WTC11 (cell line): ENCODE data around the gene OR2F1. TPM values are rescaled to one million over a fixed set of nuclear protein-coding genes. Genes with fewer than 3 reads are reported as not detected.

Source experiments
- ATAC-seq: fragments of 200-7000 bp; cut with Tn5 transposase; 2 replicates; pipeline ENCODE4 v1.10.0; 2021; ENCODE audit warnings: mild to moderate bottlenecking, moderate library complexity
- CTCF ChIA-PET: fragments of 300-600 bp; sonication (Branson Sonifier 250); formaldehyde crosslinking; loops from one replicate; lab custom pipeline; 2021; ENCODE audit warnings: antibody characterized with exemption; lab: Charles Lee
- POLR2A ChIA-PET: fragments of 350-600 bp; sonication (Branson Sonifier 250); formaldehyde crosslinking; loops from one replicate; lab custom pipeline; 2021; ENCODE audit warnings: antibody characterized with exemption; lab: Charles Lee
- DNase-seq: peaks from one replicate; pipeline ENCODE4 v3.0.0; 2021; ENCODE audit warnings: low spot score
- H3K27ac Mint-ChIP-seq: 2 replicates; pipeline ENCODE4 v1.8.0; 2021; ENCODE audit warnings: mixed read lengths
- H3K27me3 Mint-ChIP-seq: 2 replicates; pipeline ENCODE4 v1.8.0; 2021; ENCODE audit warnings: low read depth, mild to moderate bottlenecking, moderate library complexity, mixed read lengths
- H3K36me3 Mint-ChIP-seq: 2 replicates; pipeline ENCODE4 v1.8.0; 2021; ENCODE audit warnings: mixed read lengths
- H3K4me1 Mint-ChIP-seq: 2 replicates; pipeline ENCODE4 v1.8.0; 2022; ENCODE audit warnings: mixed read lengths
- H3K4me3 Mint-ChIP-seq: 2 replicates; pipeline ENCODE4 v1.8.0; 2021; ENCODE audit warnings: mild to moderate bottlenecking, moderate library complexity, mixed read lengths
- H3K9me3 Mint-ChIP-seq: 2 replicates; pipeline ENCODE4 v1.8.0; 2021; ENCODE audit warnings: mixed read lengths
- AR ChIP-seq: fragments of 250-450 bp; sonication (Bioruptor Pico); IDR thresholded peaks from 2 replicates; pipeline ENCODE4 v1.9.0; 2021; ENCODE audit warnings: mild to moderate bottlenecking
- CREM ChIP-seq: sonication (generic); formaldehyde crosslinking; IDR thresholded peaks from 2 replicates; pipeline ENCODE4 v1.8.1; 2022; ENCODE audit warnings: mild to moderate bottlenecking, missing genetic modification reagents, moderate library complexity
- E2F4 ChIP-seq: sonication (generic); formaldehyde crosslinking; IDR thresholded peaks from 2 replicates; pipeline ENCODE4 v1.8.1; 2022; ENCODE audit warnings: low read depth, mild to moderate bottlenecking, moderate library complexity, missing genetic modification reagents, borderline replicate concordance
- ERG ChIP-seq: fragments of 250-450 bp; sonication (Bioruptor Pico); IDR thresholded peaks from 2 replicates; pipeline ENCODE4 v1.8.0; 2021; ENCODE audit warnings: mild to moderate bottlenecking
- GTF2I ChIP-seq: fragments of 250-450 bp; sonication (Bioruptor Pico); conservative IDR thresholded peaks from 2 replicates; pipeline ENCODE4 v1.4.0; 2021; ENCODE audit warnings: mild to moderate bottlenecking
- HMGA2 ChIP-seq: fragments of 250-450 bp; sonication (Bioruptor Pico); IDR thresholded peaks from 2 replicates; pipeline ENCODE4 v1.4.0; 2021; ENCODE audit warnings: mild to moderate bottlenecking, moderate library complexity
- HMGXB4 ChIP-seq: sonication (generic); formaldehyde crosslinking; IDR thresholded peaks from 2 replicates; pipeline ENCODE4 v1.8.1; 2023; ENCODE audit warnings: mild to moderate bottlenecking, moderate library complexity, missing genetic modification reagents
- JAZF1 ChIP-seq: fragments of 250-450 bp; sonication (Bioruptor Pico); IDR thresholded peaks from 2 replicates; pipeline ENCODE4 v1.9.0; 2021; ENCODE audit warnings: moderate library complexity, mild to moderate bottlenecking, inconsistent platforms
- MAX ChIP-seq: sonication (generic); formaldehyde crosslinking; IDR thresholded peaks from 2 replicates; pipeline ENCODE4 v1.8.0; 2022; ENCODE audit warnings: mild to moderate bottlenecking, missing genetic modification reagents
- NFATC4 ChIP-seq: fragments of 250-450 bp; sonication (Bioruptor Pico); IDR thresholded peaks from 2 replicates; pipeline ENCODE4 v1.9.0; 2021; ENCODE audit warnings: mild to moderate bottlenecking
- NR1H2 ChIP-seq: sonication (generic); formaldehyde crosslinking; IDR thresholded peaks from 2 replicates; pipeline ENCODE4 v1.9.0; 2021; ENCODE audit warnings: mild to moderate bottlenecking, moderate library complexity, missing genetic modification reagents
- OVOL2 ChIP-seq: fragments of 250-450 bp; sonication (Bioruptor Pico); IDR thresholded peaks from 2 replicates; pipeline ENCODE4 v1.9.0; 2021; ENCODE audit warnings: mild to moderate bottlenecking, borderline replicate concordance
- ZBTB21 ChIP-seq: sonication (generic); formaldehyde crosslinking; IDR thresholded peaks from 2 replicates; pipeline ENCODE4 v1.8.1; 2023; ENCODE audit warnings: mild to moderate bottlenecking, missing genetic modification reagents, borderline replicate concordance
- ZBTB43 ChIP-seq: sonication (generic); formaldehyde crosslinking; IDR thresholded peaks from 2 replicates; pipeline ENCODE4 v1.8.1; 2023; ENCODE audit warnings: mild to moderate bottlenecking, missing genetic modification reagents
- ZNF232 ChIP-seq: sonication (generic); formaldehyde crosslinking; IDR thresholded peaks from 2 replicates; pipeline ENCODE4 v1.8.0; 2022; ENCODE audit warnings: mild to moderate bottlenecking, missing genetic modification reagents
- ZNF263 ChIP-seq: sonication (generic); formaldehyde crosslinking; IDR thresholded peaks from 2 replicates; pipeline ENCODE4 v1.8.1; 2022; ENCODE audit warnings: low read depth, mild to moderate bottlenecking, moderate library complexity, missing genetic modification reagents
- ZNF671 ChIP-seq: fragments of 250-450 bp; sonication (Bioruptor Pico); IDR thresholded peaks from 2 replicates; pipeline ENCODE4 v1.8.0; 2021; ENCODE audit warnings: mild to moderate bottlenecking
- ZSCAN18 ChIP-seq: fragments of 250-450 bp; sonication (Bioruptor Pico); IDR thresholded peaks from 2 replicates; pipeline ENCODE4 v2.1.2; 2022; ENCODE audit warnings: mild to moderate bottlenecking, moderate library complexity
- total RNA-seq: library from RNA; stranded (reverse); gene quantifications from 3 replicates; pipeline ENCODE4 v1.2.3, GENCODE V29; 2021

Gene OR2F1
- total RNA-seq, 1 experiment from 2014 or later = not detected

GRCh38 chr7:143988976-143989745, 34.5 kb downstream of the OR2F1 start:
- DNase-seq (no peak), ATAC-seq (no peak)
- H3K27ac Mint-ChIP-seq = no peak overlapping the region
- TF ChIP-seq ZNF671 (CRISPR knock-in tag) (no peak), HMGA2 (no peak), NFATC4 (no peak), E2F4 (CRISPR knock-in tag) (no peak), AR (CRISPR knock-in tag) (no peak), MAX (CRISPR knock-in tag) (no peak), ZSCAN18 (CRISPR knock-in tag) (no peak), JAZF1 (CRISPR knock-in tag) (no peak)
- CTCF ChIA-PET = no interaction called here
- no peak overlapping the region for H3K4me3 Mint-ChIP-seq
- no peaks in the 10 kb centered on the region for H3K27me3 Mint-ChIP-seq
- POLR2A ChIA-PET = no interaction called here
- peaks cover 16% of the 10 kb centered on the region for H3K36me3 Mint-ChIP-seq
- H3K9me3 Mint-ChIP-seq = peaks cover 43% of the 10 kb centered on the region
- no peaks in the 10 kb centered on the region for H3K4me1 Mint-ChIP-seq

- H3K27ac Mint-ChIP-seq = no peak overlapping the region
- no peak for DNase-seq
- H3K4me3 Mint-ChIP-seq = no peak overlapping the region
- TF ChIP-seq ERG (CRISPR knock-in tag) (no peak), ZBTB21 (no peak), ZBTB43 (CRISPR knock-in tag) (no peak), NR1H2 (CRISPR knock-in tag) (no peak), CREM (CRISPR knock-in tag) (no peak)
- peaks cover 16% of the 10 kb centered on the region for H3K36me3 Mint-ChIP-seq
- H3K9me3 Mint-ChIP-seq = peaks cover 29% of the 10 kb centered on the region
- ATAC-seq = no peak
- no peaks in the 10 kb centered on the region; the same call in 1 of the 2 replicates for H3K27me3 Mint-ChIP-seq
- no peaks in the 10 kb centered on the region for H3K4me1 Mint-ChIP-seq
- ChIA-PET POLR2A (no interaction called here), CTCF (no interaction called here)
Measured at GRCh38 chr7:143992670-143993069, 38.0 kb downstream of the OR2F1 start.

- H3K9me3 Mint-ChIP-seq = peaks cover 22% of the 10 kb centered on the region
- POLR2A ChIA-PET = no interaction called here
- DNase-seq (no peak), ATAC-seq (no peak)
- H3K4me1 Mint-ChIP-seq = no peaks in the 10 kb centered on the region
- H3K4me3 Mint-ChIP-seq = no peak overlapping the region
- CTCF ChIA-PET = no interaction called here
- no peaks in the 10 kb centered on the region; the same call in 1 of the 2 replicates for H3K27me3 Mint-ChIP-seq
- peaks cover 14% of the 10 kb centered on the region for H3K36me3 Mint-ChIP-seq
- H3K27ac Mint-ChIP-seq = no peak overlapping the region
- TF ChIP-seq ZNF232 (CRISPR knock-in tag) (no peak), GTF2I (CRISPR knock-in tag) (no peak), OVOL2 (CRISPR knock-in tag) (no peak), ZNF263 (CRISPR knock-in tag) (no peak), ZSCAN18 (CRISPR knock-in tag) (no peak), HMGXB4 (no peak)
Measured at GRCh38 chr7:143993924-143994323, 39.3 kb downstream of the OR2F1 start.
